ENCODE measurements around the gene UQCC5.

Gene UQCC5

DNA sequence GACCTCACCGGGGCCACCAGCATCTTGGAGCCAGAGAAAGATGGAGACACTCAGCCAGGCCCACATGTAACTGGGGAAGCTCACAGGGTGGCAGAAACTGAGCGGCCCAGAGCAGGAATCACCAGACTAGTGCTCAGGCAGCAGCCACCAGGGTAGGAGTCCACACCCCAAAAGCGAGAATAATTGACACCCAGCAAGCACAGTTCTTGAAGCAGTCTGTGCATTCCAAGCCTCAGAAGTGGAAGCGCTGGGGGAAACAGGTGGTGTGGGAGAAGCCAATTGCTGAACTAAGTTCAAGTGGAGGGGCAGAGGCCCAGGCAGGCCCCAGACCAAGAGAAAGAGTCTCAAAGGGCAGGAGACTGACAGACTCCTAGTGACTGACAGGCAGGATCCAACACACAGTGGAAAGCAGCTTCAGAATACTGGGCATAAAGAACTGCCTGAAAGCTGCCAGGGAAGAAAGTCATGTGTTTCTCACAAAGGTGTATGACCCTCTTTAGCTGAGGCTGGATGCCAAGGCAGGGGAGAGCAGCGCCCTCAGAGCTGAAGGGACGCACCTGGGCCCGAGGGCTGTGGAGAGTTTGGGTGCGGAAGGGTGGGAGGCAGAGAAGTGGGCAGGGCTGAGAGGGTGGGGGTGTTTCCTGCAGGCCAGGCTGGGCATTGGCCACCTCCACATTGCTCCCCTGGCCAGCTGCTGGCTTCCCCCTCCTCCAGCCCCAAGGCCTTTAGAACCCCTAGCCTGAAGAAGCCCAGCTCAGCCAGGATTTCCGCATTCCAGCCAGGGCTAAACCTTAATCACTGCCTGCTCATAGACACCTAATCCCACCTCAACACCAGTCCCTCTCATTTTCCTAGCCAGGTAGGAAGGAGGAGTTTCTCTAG lies 10.5 kb upstream of the UQCC5 start:
- H3K4me3 ChIP-seq (ENCODE audit: low read depth, low read length), result no peak overlapping the region
- ChIA-PET CTCF (interaction anchor here (1.2 kb wide), 2 partner anchors 78 to 114 kb away, joined by 3 to 6 read pairs; no protein-coding TSS in a partner anchor), POLR2A (interaction anchor here (0.9 to 1.7 kb wide), 3 partner anchors 10 to 16 kb away, joined by 3 to 5 read pairs (median 3); partner anchors contain the start of gene UQCC5)
- TF ChIP-seq ZNF16 (tag by site-specific recombination; IDR thresholded peaks at IDR 0.05; ENCODE audit: low read depth) (no peak), ZNF473 (tag by site-specific recombination; IDR thresholded peaks at IDR 0.05) (no peak), ZNF140 (tag by site-specific recombination; IDR thresholded peaks at IDR 0.05) (no peak), TSHZ1 (tag by site-specific recombination; IDR thresholded peaks at IDR 0.05; ENCODE audit: borderline replicate concordance) (no peak), HOXA7 (CRISPR knock-in tag; IDR thresholded peaks at IDR 0.05; ENCODE audit: borderline replicate concordance) (no peak), ZNF184 (tag by site-specific recombination; IDR thresholded peaks at IDR 0.05) (no peak), ZNF350 (tag by site-specific recombination; IDR thresholded peaks at IDR 0.05) (no peak), PRDM10 (tag by site-specific recombination; IDR thresholded peaks at IDR 0.05) (no peak), OVOL3 (tag by site-specific recombination; IDR thresholded peaks at IDR 0.05) (no peak), TCF7L2 (IDR thresholded peaks at IDR 0.05; ENCODE audit: borderline replicate concordance, low read depth, low read length) (no peak), ZNF19 (tag by site-specific recombination; IDR thresholded peaks at IDR 0.05; ENCODE audit: low read depth) (no peak), ZNF561 (tag by site-specific recombination; IDR thresholded peaks at IDR 0.05; ENCODE audit: borderline replicate concordance) (no peak), ZNF830 (tag by site-specific recombination; IDR thresholded peaks at IDR 0.05; ENCODE audit: low read depth) (no peak)
- TF ChIP-seq, protein P1, sequence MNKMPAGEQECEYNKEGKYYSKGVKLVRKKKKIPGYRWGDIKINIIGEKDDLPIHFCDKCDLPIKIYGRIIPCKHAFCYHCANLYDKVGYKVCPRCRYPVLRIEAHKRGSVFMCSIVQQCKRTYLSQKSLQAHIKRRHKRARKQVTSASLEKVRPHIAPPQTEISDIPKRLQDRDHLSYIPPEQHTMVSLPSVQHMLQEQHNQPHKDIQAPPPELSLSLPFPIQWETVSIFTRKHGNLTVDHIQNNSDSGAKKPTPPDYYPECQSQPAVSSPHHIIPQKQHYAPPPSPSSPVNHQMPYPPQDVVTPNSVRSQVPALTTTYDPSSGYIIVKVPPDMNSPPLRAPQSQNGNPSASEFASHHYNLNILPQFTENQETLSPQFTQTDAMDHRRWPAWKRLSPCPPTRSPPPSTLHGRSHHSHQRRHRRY (tag by site-specific recombination; IDR thresholded peaks at IDR 0.05), result no peak
- TF ChIP-seq, protein P2, sequence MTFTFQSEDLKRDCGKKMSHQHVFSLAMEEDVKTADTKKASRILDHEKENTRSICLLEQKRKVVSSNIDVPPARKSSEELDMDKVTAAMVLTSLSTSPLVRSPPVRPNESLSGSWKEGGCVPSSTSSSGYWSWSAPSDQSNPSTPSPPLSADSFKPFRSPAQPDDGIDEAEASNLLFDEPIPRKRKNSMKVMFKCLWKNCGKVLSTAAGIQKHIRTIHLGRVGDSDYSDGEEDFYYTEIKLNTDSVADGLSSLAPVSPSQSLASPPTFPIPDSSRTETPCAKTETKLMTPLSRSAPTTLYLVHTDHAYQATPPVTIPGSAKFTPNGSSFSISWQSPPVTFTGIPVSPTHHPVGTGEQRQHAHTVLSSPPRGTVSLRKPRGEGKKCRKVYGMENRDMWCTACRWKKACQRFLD (tag by site-specific recombination; IDR thresholded peaks at IDR 0.05), result no peak
- TF ChIP-seq, protein P3, sequence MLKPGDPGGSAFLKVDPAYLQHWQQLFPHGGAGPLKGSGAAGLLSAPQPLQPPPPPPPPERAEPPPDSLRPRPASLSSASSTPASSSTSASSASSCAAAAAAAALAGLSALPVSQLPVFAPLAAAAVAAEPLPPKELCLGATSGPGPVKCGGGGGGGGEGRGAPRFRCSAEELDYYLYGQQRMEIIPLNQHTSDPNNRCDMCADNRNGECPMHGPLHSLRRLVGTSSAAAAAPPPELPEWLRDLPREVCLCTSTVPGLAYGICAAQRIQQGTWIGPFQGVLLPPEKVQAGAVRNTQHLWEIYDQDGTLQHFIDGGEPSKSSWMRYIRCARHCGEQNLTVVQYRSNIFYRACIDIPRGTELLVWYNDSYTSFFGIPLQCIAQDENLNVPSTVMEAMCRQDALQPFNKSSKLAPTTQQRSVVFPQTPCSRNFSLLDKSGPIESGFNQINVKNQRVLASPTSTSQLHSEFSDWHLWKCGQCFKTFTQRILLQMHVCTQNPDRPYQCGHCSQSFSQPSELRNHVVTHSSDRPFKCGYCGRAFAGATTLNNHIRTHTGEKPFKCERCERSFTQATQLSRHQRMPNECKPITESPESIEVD (tag by site-specific recombination; IDR thresholded peaks at IDR 0.05), result no peak
- TF ChIP-seq, protein P4, sequence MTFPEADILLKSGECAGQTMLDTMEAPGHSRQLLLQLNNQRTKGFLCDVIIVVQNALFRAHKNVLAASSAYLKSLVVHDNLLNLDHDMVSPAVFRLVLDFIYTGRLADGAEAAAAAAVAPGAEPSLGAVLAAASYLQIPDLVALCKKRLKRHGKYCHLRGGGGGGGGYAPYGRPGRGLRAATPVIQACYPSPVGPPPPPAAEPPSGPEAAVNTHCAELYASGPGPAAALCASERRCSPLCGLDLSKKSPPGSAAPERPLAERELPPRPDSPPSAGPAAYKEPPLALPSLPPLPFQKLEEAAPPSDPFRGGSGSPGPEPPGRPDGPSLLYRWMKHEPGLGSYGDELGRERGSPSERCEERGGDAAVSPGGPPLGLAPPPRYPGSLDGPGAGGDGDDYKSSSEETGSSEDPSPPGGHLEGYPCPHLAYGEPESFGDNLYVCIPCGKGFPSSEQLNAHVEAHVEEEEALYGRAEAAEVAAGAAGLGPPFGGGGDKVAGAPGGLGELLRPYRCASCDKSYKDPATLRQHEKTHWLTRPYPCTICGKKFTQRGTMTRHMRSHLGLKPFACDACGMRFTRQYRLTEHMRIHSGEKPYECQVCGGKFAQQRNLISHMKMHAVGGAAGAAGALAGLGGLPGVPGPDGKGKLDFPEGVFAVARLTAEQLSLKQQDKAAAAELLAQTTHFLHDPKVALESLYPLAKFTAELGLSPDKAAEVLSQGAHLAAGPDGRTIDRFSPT (tag by site-specific recombination; IDR thresholded peaks at IDR 0.05), result no peak
- TF ChIP-seq, protein P5, sequence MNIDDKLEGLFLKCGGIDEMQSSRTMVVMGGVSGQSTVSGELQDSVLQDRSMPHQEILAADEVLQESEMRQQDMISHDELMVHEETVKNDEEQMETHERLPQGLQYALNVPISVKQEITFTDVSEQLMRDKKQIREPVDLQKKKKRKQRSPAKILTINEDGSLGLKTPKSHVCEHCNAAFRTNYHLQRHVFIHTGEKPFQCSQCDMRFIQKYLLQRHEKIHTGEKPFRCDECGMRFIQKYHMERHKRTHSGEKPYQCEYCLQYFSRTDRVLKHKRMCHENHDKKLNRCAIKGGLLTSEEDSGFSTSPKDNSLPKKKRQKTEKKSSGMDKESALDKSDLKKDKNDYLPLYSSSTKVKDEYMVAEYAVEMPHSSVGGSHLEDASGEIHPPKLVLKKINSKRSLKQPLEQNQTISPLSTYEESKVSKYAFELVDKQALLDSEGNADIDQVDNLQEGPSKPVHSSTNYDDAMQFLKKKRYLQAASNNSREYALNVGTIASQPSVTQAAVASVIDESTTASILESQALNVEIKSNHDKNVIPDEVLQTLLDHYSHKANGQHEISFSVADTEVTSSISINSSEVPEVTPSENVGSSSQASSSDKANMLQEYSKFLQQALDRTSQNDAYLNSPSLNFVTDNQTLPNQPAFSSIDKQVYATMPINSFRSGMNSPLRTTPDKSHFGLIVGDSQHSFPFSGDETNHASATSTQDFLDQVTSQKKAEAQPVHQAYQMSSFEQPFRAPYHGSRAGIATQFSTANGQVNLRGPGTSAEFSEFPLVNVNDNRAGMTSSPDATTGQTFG (tag by site-specific recombination; IDR thresholded peaks at IDR 0.05; ENCODE audit: borderline replicate concordance), result no peak
- H3K4me1 ChIP-seq (ENCODE audit: control insufficient read depth, insufficient read depth, low read length), result no peaks in the 10 kb centered on the region
- H3K36me3 ChIP-seq (ENCODE audit: control insufficient read depth in 2 of 2, insufficient read depth in 1 of 2, low read length in 2 of 2), result peaks cover 0 to 74% of the 10 kb centered on the region in 2 experiments; a peak in 1 of 3 replicates
- H3K9me3 ChIP-seq (ENCODE audit: control insufficient read depth, insufficient read depth, low read depth, low read length), result no peaks in the 10 kb centered on the region
- no peak overlapping the region for H3K27ac ChIP-seq (ENCODE audit: extremely low read depth, low read depth, low read length)
